Right lobe of liver (tissue), 4 donors: ENCODE results near the gene TAGAP.

Experiments used
- POLR2A ChIP-seq: fragments of 450-650 bp; IDR thresholded peaks from one replicate; pipeline ENCODE4 v1.6.1; 2017; ENCODE audit warnings: antibody characterized with exemption, mild to moderate bottlenecking
- TF ChIP-seq, protein P1 (sequence below), 4 donors: fragments of 200-600 bp in 3 of 4; fragments of 450-650 bp in 1 of 4; IDR thresholded peaks; one replicate each; pipeline versions ENCODE4 v1.5.1 to v1.8.0; 2016 to 2022; ENCODE audit warnings: antibody characterized with exemption in 4 of 4, mild to moderate bottlenecking in 2 of 4
- donor health status: DM: no; HTN: no; CAD: no.
- donor health status: DM: no; HTN: no; CAD: no.
- donor health status: DM: no; HTN: yes; CAD: no.

DNA sequence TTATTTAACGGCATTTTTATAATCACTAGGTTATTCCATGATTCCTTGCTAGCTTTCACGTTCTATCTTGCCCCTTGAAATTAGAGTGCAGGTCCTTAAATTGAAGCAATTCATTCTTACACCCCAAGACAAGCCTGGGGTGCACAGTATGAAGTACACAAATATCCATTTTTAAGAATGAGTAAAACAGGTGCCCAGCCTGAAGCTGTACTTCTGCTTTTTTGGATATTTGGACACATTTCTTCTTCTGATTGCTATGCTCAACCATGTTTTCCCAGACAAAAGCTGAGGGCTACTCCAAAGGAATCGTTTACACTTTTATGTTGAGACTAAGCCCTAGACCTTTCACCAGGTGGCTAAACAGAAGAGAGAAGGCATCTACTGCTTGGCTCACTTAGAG, 7.9 kb upstream of the TAGAP start:
- TF ChIP-seq, protein P1, sequence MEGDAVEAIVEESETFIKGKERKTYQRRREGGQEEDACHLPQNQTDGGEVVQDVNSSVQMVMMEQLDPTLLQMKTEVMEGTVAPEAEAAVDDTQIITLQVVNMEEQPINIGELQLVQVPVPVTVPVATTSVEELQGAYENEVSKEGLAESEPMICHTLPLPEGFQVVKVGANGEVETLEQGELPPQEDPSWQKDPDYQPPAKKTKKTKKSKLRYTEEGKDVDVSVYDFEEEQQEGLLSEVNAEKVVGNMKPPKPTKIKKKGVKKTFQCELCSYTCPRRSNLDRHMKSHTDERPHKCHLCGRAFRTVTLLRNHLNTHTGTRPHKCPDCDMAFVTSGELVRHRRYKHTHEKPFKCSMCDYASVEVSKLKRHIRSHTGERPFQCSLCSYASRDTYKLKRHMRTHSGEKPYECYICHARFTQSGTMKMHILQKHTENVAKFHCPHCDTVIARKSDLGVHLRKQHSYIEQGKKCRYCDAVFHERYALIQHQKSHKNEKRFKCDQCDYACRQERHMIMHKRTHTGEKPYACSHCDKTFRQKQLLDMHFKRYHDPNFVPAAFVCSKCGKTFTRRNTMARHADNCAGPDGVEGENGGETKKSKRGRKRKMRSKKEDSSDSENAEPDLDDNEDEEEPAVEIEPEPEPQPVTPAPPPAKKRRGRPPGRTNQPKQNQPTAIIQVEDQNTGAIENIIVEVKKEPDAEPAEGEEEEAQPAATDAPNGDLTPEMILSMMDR (IDR thresholded peaks at IDR 0.05), result no peak
- no peak for TF ChIP-seq POLR2A
